H1 (cell line): ENCODE results near the gene RND3. TPM values are rescaled to one million over a fixed set of nuclear protein-coding genes. Genes with fewer than 3 reads are reported as not detected.

Source experiments
- CTBP2 ChIP-seq: IDR thresholded peaks from 2 replicates; pipeline ENCODE4 v1.7.0; 2011; ENCODE audit warnings: borderline replicate concordance, mild to moderate bottlenecking, moderate library complexity, mixed read lengths, low read length; ENCODE audit not compliant: insufficient read depth, insufficient read length
- HDAC6 ChIP-seq: IDR thresholded peaks from one replicate; pipeline ENCODE4 v1.7.1; 2012; ENCODE audit warnings: low read depth, mild to moderate bottlenecking, inconsistent platforms, low read length, moderate library complexity
- RBBP5 ChIP-seq: IDR thresholded peaks from 2 replicates; pipeline ENCODE4 v1.7.1; 2012; ENCODE audit warnings: low read depth, mild to moderate bottlenecking, inconsistent platforms, low read length, moderate library complexity, borderline replicate concordance
- polyA plus RNA-seq, 7 experiments: library from polyadenylated mRNA; depleted of rRNA in 3 of 7; stranded (reverse) in 5 of 7; unstranded in 2 of 7; fragments of >200 nt in 5 of 7; fragments of 200-250 nt in 2 of 7; gene quantifications; 1 replicate in 5 of 7; 2 replicates in 1 of 7; 4 replicates in 1 of 7; pipeline versions ENCODE4 v1.2.1 to v1.2.3, GENCODE V29; 2011 to 2013; ENCODE audit warnings: missing spikeins in 2 of 7, mixed read lengths in 2 of 7
- total RNA-seq: library from RNA; stranded (reverse); fragmentation: NEBNext Ultra II Directional; extraction: Animal tissue kit (Norgen Biotek cat#: 25700); gene quantifications from 2 replicates; pipeline ENCODE4 v1.2.1, GENCODE V29; 2021
- TF ChIP-seq, protein P1 (sequence below): IDR thresholded peaks from 2 replicates; pipeline ENCODE4 v1.6.1; 2012; ENCODE audit warnings: inconsistent platforms

Gene RND3
- total and polyA plus RNA-seq, 2 of the 8 experiments (the other 6 are each of a cell fraction or from before 2014, with no cell fraction given): 12.2 to 25.6 TPM

DNA sequence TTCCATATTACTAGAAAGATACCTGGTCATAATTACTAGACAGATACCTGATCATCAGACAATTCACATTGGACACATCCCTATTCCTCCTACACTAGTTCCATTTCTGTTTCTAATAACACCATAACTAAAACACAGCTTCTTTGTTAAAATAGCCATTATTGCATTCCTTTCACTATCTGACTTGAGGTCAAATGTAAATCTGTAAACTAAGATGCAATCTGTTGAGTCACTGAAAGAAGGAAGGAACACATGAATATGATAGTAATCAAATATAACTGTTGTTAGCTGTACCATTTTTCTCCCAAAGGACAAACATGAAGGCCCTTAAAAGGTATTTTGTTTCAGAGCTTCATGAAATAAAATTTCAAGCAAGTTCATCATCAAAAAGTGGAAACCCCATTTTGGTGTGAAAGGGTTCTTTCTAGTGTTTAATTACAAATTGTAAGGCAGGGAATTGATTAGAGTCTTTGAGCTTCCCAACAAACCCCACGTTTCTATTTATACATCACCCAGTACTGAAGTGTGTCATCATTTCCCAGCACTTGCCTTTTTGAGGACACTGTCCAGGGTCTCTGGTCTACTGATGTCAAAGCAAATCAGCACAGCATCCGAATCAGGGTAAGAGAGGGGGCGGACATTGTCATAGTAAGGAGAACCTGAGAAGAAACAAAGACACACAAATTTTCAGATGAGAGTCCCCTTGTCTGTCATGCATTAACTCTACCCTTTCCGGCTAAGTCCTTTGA is 13.0 kb downstream of the RND3 start (continued):
- TF ChIP-seq HDAC6: no peak
- no peak for TF ChIP-seq CTBP2
- TF ChIP-seq RBBP5: no peak
- TF ChIP-seq, protein P1, sequence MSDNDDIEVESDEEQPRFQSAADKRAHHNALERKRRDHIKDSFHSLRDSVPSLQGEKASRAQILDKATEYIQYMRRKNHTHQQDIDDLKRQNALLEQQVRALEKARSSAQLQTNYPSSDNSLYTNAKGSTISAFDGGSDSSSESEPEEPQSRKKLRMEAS: no peak
